ENCODE measurements around the gene FAAP20.

GRCh38 chr1:2204415-2205190 lies 10.0 kb upstream of the FAAP20 start:
- no peak for TF ChIP-seq CTCF (IDR thresholded peaks at IDR 0.05)
- TF ChIP-seq POLR2A (IDR thresholded peaks at IDR 0.05), result peak in 1 of 4 donors; percentile 58
- no peak for TF ChIP-seq EP300 (IDR thresholded peaks at IDR 0.05)
- peak; percentile 6 to 61 for TF ChIP-seq POLR2AphosphoS5 (IDR thresholded peaks at IDR 0.05)

Data from upper lobe of left lung (tissue), 4 donors.